Ectodermal cell (in vitro differentiated cells): ENCODE data around the gene MARCHF4.

Experiments
- H3K27ac ChIP-seq: 2 replicates; pipeline ENCODE4 v1.7.0; 2013; ENCODE audit warnings: mild to moderate bottlenecking, low read depth, low read length; ENCODE audit not compliant: insufficient read depth, poor library complexity, severe bottlenecking
- H3K27me3 ChIP-seq: 2 replicates; pipeline ENCODE4 v1.7.0; 2013; ENCODE audit warnings: mild to moderate bottlenecking, low read length; ENCODE audit not compliant: insufficient read depth, control insufficient read depth, poor library complexity, severe bottlenecking
- H3K36me3 ChIP-seq: one replicate; pipeline ENCODE4 v1.7.0; 2013; ENCODE audit warnings: low read length; ENCODE audit not compliant: control insufficient read depth, insufficient read depth
- H3K4me1 ChIP-seq: one replicate; pipeline ENCODE4 v1.7.0; 2013; ENCODE audit warnings: low read length; ENCODE audit not compliant: control insufficient read depth, insufficient read depth
- H3K4me3 ChIP-seq: 2 replicates; pipeline ENCODE4 v1.7.0; 2013; ENCODE audit warnings: low read depth, low read length, control low read depth; ENCODE audit not compliant: insufficient read depth
- H3K9me3 ChIP-seq: 2 replicates; pipeline ENCODE4 v1.7.0; 2013; ENCODE audit warnings: mild to moderate bottlenecking, low read length, moderate library complexity; ENCODE audit not compliant: control insufficient read depth
- WGBS, 2 experiments: methylation state at CpG; one replicate each; pipeline ENCODE4 v1.1.7; 2013; ENCODE audit warnings: missing lambda C conversion rate in 2 of 2; 5-methylcytosine and 5-hydroxymethylcytosine counted together

The MARCHF4 gene

GRCh38 chr2:216341121-216341520 is 31.2 kb downstream of the MARCHF4 start:
- H3K27ac ChIP-seq = no peak overlapping the region
- no peak overlapping the region for H3K4me3 ChIP-seq
- H3K4me1 ChIP-seq = peaks cover 47% of the 10 kb centered on the region
- 76 to 79% methylated on average over 3 of the region's 3 CpGs for WGBS, 2 experiments
- H3K27me3 ChIP-seq = no peaks in the 10 kb centered on the region
- no peaks in the 10 kb centered on the region for H3K36me3 ChIP-seq
- no peaks in the 10 kb centered on the region for H3K9me3 ChIP-seq

GRCh38 chr2:216340280-216340631 is 32.0 kb downstream of the MARCHF4 start:
- Histone ChIP-seq H3K4me3 (no peak overlapping the region), H3K9me3 (no peaks in the 10 kb centered on the region), H3K4me1 (peaks cover 42% of the 10 kb centered on the region), H3K36me3 (no peaks in the 10 kb centered on the region), H3K27ac (peak overlapping the region; percentile 56), H3K27me3 (no peaks in the 10 kb centered on the region)
- 11 to 18% methylated on average over 1 of the region's 1 CpG for WGBS, 2 experiments

GRCh38 chr2:216339456-216340279 is 32.6 kb downstream of the MARCHF4 start:
- Histone ChIP-seq H3K4me1 (peaks cover 36% of the 10 kb centered on the region), H3K27ac (peak overlapping the region; percentile 56), H3K4me3 (no peak overlapping the region), H3K36me3 (no peaks in the 10 kb centered on the region), H3K9me3 (no peaks in the 10 kb centered on the region), H3K27me3 (no peaks in the 10 kb centered on the region)
- 14 to 19% methylated on average over 7 of the region's 7 CpGs for WGBS, 2 experiments

GRCh38 chr2:216335252-216335651 is 37.0 kb downstream of the MARCHF4 start:
- no peaks in the 10 kb centered on the region for H3K27me3 ChIP-seq
- H3K9me3 ChIP-seq = no peaks in the 10 kb centered on the region
- no peaks in the 10 kb centered on the region for H3K36me3 ChIP-seq
- H3K4me1 ChIP-seq = peaks cover 12% of the 10 kb centered on the region
- no peak overlapping the region for H3K27ac ChIP-seq
- WGBS, 2 experiments = 77 to 93% methylated on average over 1 of the region's 1 CpG
- no peak overlapping the region for H3K4me3 ChIP-seq

GRCh38 chr2:216328347-216328746 is 43.9 kb downstream of the MARCHF4 start:
- WGBS, 2 experiments = 75 to 87% methylated on average over 5 of the region's 5 CpGs
- Histone ChIP-seq H3K9me3 (no peaks in the 10 kb centered on the region), H3K27me3 (no peaks in the 10 kb centered on the region), H3K36me3 (no peaks in the 10 kb centered on the region), H3K4me3 (no peak overlapping the region), H3K4me1 (no peaks in the 10 kb centered on the region), H3K27ac (no peak overlapping the region)

GRCh38 chr2:216327447-216327935 is 44.8 kb downstream of the MARCHF4 start:
- Histone ChIP-seq H3K27ac (no peak overlapping the region), H3K4me3 (no peak overlapping the region), H3K36me3 (no peaks in the 10 kb centered on the region), H3K4me1 (no peaks in the 10 kb centered on the region), H3K27me3 (no peaks in the 10 kb centered on the region), H3K9me3 (no peaks in the 10 kb centered on the region)
- WGBS, 2 experiments = 100% methylated on average over 1 of the region's 1 CpG; no CpG with 5 or more reads in 1 of the 2 experiments
